GM12875 (cell line): ENCODE results near the gene TUBB.

Source experiments
- H3K4me3 ChIP-seq: one replicate; pipeline ENCODE4 v1.5.1; 2011; ENCODE audit warnings: low read depth, low read length, control low read depth
- TF ChIP-seq, protein P1 (sequence below): IDR thresholded peaks from 2 replicates; pipeline ENCODE4 v1.5.1; 2011; ENCODE audit warnings: low read depth, mild to moderate bottlenecking, control low read depth, inconsistent platforms, low read length, moderate library complexity, borderline replicate concordance; ENCODE audit not compliant: insufficient read depth

The TUBB gene

DNA sequence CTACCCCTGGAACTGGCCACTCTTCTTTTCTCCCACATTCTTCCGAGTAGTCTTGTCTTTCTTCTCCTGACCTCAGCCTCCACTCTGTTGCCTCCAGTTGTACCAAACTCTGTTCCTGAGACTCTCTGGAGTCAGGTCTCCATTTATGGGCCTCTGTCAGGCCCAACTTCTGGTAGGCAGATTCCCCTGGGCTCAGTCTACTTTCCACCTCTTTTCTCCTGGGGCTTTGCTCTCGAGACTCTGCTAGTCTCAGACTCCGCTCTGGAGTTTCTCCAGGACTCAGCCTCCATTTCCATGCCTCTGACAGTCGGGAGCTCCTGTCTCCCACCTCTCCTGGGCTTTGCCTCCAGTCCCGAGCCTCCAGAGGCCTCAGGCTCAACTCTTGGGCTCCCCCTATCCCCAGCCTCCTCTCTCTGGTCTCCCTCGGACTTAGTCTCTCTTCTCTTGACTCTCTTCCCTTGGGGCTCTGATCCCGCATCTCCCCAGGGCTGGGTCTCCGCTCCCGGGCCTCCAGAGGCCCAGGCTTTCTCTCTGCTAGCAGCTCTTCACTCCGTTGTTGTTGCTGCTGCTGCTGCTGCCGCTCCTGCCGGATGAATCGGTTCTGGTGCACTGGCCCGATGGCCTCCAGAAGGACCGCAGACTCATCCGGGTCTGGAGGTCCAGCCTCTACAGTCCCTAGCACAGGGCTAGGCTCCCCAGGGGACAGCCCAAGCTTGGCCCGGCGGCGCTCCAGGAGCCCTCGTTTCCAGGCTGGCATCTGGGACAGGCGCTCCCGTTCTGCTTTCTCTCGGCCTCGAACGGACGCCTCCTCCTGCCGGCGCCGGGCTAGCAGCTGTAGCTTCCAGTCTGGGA, 34.8 kb upstream of the TUBB start:
- TF ChIP-seq, protein P1, sequence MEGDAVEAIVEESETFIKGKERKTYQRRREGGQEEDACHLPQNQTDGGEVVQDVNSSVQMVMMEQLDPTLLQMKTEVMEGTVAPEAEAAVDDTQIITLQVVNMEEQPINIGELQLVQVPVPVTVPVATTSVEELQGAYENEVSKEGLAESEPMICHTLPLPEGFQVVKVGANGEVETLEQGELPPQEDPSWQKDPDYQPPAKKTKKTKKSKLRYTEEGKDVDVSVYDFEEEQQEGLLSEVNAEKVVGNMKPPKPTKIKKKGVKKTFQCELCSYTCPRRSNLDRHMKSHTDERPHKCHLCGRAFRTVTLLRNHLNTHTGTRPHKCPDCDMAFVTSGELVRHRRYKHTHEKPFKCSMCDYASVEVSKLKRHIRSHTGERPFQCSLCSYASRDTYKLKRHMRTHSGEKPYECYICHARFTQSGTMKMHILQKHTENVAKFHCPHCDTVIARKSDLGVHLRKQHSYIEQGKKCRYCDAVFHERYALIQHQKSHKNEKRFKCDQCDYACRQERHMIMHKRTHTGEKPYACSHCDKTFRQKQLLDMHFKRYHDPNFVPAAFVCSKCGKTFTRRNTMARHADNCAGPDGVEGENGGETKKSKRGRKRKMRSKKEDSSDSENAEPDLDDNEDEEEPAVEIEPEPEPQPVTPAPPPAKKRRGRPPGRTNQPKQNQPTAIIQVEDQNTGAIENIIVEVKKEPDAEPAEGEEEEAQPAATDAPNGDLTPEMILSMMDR, result peak; percentile 46; the same call in 1 of the 2 replicates
- H3K4me3 ChIP-seq, result peak overlapping the region; percentile 76

DNA sequence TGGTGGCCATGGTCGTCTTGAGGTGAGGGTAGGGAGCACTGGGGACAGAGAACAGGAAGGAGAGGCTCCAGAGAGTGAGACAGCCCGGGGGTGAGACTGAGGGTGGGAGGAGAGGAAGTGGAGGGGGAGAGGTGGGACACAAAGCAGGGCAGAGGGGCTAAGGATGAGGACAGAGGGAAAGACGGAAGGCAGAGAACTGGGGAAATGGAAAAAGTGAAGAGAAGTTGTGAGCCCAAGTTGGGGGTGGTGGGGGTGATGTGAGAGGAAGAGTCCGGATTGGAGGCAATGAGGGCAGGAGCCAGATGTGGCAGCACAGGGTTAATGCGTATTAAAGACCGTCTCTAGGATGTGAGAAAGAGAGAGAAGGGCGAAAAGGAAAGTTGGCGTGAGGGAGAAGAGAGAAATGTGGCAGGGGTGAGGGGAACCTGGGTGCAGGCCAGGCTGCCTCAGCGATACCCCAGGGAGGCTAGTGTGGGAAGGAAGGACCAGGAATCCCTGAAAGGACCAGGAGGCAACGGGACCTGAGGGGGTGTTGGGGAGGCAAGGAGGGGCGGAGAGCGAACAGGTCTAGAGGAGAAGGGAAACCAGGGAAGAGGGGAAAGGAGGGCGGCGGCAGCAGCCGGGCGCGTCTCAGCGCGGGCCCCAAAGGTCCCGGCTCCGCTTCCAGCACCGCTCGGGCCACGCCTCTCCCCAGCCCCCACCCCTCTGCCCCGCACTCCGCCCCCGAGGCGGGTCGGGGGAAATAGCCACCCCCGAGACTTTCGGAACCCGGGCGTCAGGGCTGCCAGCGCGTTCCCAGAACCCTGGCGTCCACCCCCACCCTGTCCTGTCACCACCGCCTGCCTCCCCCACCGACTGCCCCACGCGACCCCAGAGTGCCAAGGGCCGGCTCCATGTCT, 33.9 kb upstream of the TUBB start, which contains the start of gene PPP1R18:
Gene PPP1R18 (minus strand): TSS at position 637 of the 899 bp plus-strand sequence. CDS start 627 bp downstream, at position 10.
- H3K4me3 ChIP-seq, result peak within 1 kb of the TSS; percentile 76
- TF ChIP-seq, protein P1, result no peak

DNA sequence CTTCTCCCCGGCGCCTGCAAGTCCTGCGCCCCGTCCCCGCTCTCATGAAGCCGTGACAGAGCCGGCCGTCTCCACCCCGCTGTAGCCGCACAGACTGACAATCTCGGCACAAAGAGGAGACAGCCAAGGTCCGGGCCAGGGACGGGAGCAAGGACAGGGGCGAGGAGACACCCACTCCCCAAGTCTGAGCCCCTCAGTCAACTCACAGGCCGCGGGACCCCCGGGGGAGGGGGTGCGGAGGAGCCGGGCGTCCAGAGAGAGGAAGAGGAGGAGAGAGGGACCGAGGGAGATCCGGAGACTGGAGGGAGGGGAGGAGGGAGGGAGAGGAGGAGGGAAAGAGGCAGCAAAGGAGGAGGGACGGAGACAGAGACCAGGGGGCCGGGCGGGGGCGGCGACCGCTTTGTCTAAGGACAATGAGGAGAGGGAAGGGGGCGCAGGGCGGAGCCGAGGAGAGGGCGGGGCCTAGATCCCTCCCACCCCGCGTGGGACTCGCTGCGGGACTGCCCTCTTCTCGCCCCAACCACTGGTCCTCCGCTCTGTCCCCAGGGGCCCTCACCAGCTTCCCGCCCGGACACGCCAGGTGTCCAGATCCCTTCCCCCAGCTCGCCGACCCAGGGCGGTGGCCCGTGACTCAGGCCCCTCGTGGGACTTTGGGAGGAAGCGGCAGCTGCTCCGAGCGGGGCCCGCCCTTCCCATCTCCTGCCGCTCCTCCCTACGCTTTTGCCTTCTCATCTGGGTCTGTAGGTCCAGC, 33.1 kb upstream of the TUBB start:
- peak overlapping the region; percentile 76 for H3K4me3 ChIP-seq
- TF ChIP-seq, protein P1, result no peak

DNA sequence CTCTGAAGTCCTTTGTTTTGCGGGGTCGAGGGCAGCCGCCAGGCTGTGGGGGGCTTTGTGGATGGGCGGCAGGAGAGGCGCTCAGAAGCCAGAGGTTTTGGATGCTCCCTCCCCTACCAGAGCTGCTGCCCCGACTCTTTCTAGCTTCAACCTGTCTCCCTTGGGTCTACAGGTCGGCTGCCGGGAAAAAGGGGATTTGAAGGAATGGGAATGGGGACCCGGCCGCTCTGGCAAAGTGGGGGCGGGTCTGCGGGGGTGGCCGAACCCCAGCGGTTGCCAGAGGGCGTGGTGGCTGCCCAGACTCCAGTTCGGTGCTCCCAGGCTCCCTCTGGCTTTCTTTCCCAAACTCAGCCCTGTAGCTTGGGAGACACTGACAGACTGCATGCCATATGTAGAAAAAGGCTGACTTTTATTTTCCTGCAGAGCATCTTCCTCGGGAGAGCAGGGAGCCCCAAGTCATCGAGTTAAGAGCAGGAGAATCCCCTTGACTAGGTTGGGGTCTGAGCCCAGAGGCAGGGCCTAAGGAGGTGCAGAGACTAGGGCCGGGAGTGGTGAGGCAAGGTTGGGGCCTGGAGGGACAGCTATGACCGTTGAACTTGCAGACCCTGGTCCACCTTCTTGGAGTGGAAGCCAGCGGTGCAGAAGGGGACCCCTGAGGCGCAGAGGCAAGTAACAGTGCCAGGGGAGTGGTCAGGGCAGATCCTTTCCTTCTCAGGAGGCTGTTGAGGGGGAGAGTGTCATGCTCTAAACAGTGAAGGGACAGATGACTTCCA, 32.3 kb upstream of the TUBB start:
- H3K4me3 ChIP-seq, result peak overlapping the region; percentile 76
- TF ChIP-seq, protein P1, result no peak

DNA sequence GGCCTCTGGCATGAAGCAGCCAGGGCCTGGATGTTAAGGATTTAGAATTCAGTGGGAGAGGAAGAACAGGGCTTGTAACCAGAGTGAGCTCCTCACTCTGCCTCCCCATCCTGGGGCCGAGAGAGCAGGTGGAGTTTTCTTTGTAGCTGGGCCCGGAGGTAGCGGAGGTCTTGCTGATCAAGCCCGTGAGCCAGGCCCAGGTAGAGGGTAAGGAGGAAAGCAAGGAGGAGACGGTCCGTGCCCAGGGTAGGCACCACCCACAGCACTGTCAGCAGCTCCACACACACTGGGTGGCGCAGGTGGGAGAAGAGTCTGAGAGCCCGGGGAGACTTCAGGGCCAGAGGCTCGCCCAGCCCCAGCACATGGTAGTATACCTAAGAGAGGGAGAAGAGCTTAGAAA, 31.6 kb upstream of the TUBB start:
- TF ChIP-seq, protein P1, result 0 out of 2 replicates have a peak, but pooled peaks have one; percentile 5
- peak overlapping the region; percentile 76 for H3K4me3 ChIP-seq
